NB4 (cell line): ENCODE data around the gene RCN2.

ENCODE experiments used
- DNase-seq: peaks from one replicate; pipeline ENCODE4 v3.0.0; 2010; ENCODE audit warnings: low read depth
- H3K4me3 ChIP-seq: one replicate; pipeline ENCODE4 v1.5.1; 2011; ENCODE audit warnings: mild to moderate bottlenecking, low read depth, low read length, moderate library complexity
- MYC ChIP-seq: IDR thresholded peaks from 2 replicates; pipeline ENCODE4 v1.6.1; 2011; ENCODE audit warnings: low read depth, low read length
- POLR2A ChIP-seq: IDR thresholded peaks from 2 replicates; pipeline ENCODE4 v1.6.1; 2011; ENCODE audit warnings: mild to moderate bottlenecking; ENCODE audit not compliant: insufficient read length; ENCODE audit errors: extremely low read depth
- TF ChIP-seq, protein P1 (sequence below): IDR thresholded peaks from 2 replicates; pipeline ENCODE4 v1.6.1; 2011; ENCODE audit warnings: low read depth, low read length
- TF ChIP-seq, protein P2 (sequence below): IDR thresholded peaks from one replicate; pipeline ENCODE4 v1.5.1; 2012; ENCODE audit warnings: low read depth, low read length

Gene RCN2

GRCh38 chr15:76996526-76997401 is 65.2 kb downstream of the RCN2 start:
- peak; percentile 69 for DNase-seq
- TF ChIP-seq POLR2A: no peak
- TF ChIP-seq, protein P1, sequence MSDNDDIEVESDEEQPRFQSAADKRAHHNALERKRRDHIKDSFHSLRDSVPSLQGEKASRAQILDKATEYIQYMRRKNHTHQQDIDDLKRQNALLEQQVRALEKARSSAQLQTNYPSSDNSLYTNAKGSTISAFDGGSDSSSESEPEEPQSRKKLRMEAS: peak; percentile 44
- H3K4me3 ChIP-seq: peak overlapping the region; percentile 82

- DNase-seq: no peak
- TF ChIP-seq, protein P1: no peak
- TF ChIP-seq, protein P2, sequence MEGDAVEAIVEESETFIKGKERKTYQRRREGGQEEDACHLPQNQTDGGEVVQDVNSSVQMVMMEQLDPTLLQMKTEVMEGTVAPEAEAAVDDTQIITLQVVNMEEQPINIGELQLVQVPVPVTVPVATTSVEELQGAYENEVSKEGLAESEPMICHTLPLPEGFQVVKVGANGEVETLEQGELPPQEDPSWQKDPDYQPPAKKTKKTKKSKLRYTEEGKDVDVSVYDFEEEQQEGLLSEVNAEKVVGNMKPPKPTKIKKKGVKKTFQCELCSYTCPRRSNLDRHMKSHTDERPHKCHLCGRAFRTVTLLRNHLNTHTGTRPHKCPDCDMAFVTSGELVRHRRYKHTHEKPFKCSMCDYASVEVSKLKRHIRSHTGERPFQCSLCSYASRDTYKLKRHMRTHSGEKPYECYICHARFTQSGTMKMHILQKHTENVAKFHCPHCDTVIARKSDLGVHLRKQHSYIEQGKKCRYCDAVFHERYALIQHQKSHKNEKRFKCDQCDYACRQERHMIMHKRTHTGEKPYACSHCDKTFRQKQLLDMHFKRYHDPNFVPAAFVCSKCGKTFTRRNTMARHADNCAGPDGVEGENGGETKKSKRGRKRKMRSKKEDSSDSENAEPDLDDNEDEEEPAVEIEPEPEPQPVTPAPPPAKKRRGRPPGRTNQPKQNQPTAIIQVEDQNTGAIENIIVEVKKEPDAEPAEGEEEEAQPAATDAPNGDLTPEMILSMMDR: no peak
- TF ChIP-seq POLR2A: no peak
- TF ChIP-seq MYC: no peak
- H3K4me3 ChIP-seq: peak overlapping the region; percentile 13
Measured at GRCh38 chr15:76998663-76999285, 67.2 kb downstream of the RCN2 start.

DNA sequence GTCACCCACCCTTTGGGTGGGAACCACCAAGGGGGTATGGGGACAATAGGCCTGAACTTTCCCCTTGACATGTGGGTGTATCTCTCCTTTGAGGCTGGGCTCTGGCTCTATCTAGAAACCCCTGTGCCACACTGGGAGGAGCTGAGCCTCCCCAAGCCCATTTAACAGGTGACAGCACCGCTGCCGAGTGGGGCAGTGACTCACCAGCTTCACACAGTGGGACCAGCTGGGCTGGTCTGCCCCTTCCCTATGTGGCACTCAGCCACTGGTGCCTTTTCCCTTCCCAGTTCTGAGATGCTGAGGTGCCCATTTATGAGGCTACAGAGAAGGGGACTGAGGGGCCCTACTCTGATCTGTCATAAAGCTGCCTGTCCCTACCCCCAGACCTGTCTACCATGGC is 68.4 kb downstream of the RCN2 start:
- no peak for DNase-seq
- no peak overlapping the region for H3K4me3 ChIP-seq
- TF ChIP-seq, protein P1: no peak
- TF ChIP-seq, protein P2: no peak
- TF ChIP-seq MYC: no peak
- TF ChIP-seq POLR2A: no peak

DNA sequence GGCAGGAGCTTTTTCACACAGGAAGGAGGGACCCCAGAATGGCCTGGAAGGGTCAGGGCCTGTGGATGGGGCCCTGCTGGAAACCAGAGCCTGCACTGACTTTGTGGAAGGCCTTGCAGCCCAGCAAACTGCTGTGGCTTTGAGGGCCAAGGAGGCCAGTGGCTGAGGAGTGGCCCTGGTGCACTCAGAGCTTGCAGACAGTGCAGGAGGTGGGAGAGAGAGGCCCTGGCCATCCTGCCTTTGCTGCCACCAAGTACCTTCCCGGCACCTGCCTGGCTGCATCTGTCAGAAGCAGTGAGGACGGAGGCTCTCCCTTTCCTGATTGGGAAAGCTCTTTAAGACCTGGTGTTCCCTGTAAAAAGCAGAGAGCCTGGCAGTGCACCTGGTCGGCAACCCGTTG is 69.8 kb downstream of the RCN2 start:
- no peak overlapping the region for H3K4me3 ChIP-seq
- no peak for DNase-seq
- TF ChIP-seq, protein P2: no peak
- TF ChIP-seq, protein P1: no peak
- TF ChIP-seq MYC (no peak), POLR2A (no peak)

DNA sequence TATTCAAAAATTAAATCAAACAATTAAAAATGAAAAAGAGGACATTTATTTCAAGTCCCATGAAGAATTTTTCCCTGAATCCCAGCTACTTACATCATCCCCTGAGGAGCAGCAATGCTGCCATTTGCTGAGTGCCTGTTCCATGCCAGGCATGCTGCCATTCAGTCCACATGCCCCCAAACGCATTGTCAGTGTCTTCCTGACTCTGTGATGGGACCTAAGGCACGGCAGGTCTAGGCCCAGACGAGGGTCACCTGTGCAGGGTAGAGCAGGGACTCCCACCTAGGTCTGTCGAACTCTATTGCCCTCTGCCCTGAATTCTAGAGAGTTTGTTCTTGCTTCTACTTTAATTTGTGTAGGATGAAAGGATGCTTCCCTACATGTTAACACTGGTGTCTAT is 70.4 kb downstream of the RCN2 start:
- DNase-seq: no peak
- no peak for TF ChIP-seq MYC
- TF ChIP-seq, protein P1: no peak
- H3K4me3 ChIP-seq: no peak overlapping the region

DNA sequence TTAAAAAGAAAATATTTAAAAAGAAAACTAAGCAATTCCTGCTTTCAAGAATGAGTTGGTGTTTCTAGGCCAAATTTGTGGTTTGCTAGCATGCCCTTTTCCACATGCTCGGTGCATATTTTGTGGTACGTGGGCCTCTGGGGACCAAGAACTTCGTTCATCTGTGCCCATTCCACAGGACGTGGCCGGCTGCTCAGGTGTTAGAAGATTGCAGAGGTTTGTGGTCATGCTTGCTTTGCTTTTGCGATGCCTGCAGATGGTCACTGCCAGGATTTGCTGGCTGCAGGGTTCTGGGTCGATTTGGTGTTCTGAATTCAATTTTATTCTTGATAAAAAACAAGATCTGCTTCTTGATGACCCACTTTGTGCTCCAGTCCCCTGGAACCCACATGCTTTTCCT is 70.9 kb downstream of the RCN2 start:
- peak; percentile 63 for DNase-seq
- no peak for TF ChIP-seq MYC
- TF ChIP-seq, protein P2: no peak
- peak overlapping the region; percentile 1 for H3K4me3 ChIP-seq
